HG02870 (cell line): ENCODE measurements around the gene POGLUT2.
A peak's percentile ranks its signal among the peaks of the same experiment; 100 is the strongest.

Source experiments
- ATAC-seq: cut with Tn5 transposase; IDR thresholded peaks from one replicate; pipeline ENCODE4 v1.9.1; 2021; ENCODE audit warnings: mild to moderate bottlenecking, moderate library complexity; ENCODE audit not compliant: unreplicated experiment

POGLUT2 gene

DNA sequence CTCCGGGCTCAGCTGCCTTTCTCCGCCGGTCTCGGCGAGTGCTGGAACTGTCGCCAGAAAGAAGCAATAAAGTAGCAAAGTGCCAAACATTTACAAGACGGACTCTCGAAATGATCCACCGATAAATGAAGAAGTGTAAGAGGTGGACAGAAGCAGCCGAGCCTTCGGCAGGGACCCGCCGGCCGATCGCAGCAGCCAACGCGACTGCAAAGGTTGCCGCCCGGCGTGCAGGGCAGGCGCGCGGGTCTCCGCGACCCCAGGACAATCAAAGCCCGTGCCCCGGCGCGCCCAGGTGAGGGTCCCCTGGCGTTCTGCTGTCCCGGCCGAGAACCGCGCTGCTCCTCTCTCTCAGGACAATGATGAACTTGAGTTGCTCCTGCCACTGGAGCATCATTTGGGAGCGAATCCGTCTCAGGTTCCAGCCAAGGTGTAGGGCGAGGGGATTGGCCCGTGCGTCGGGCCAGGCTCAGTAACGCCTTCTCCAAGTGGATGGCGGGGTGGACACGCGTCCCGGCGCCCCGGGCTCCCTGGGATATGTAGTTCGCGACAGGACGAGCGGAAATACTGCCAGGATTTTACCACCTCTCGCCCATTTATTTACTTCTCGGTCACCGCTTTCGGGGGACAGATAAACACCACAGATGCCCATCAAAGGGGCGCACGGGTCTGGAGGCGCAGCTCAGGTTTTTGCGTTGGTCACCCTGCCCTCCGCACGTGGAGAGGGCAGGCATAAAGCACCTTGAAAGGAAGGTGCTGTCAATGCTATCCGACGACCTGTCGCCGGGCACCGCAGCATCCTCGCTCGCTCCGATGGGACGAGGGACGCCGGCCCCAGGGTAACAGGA, at the start of gene POGLUT2, which contains the start of gene BIVM:
TSS of gene POGLUT2 (minus strand) at position 396 of the 845 bp plus-strand sequence. CDS start at position 90, 306 bp downstream.
TSS of gene BIVM (plus strand) at position 539 of the 845 bp plus-strand sequence. CDS start 8,149 bp downstream, outside the sequence.
- peak; percentile 78 for ATAC-seq

- no peak for ATAC-seq
Observed at GRCh38 chr13:102847272-102848234, 48.8 kb upstream of the POGLUT2 start.

- ATAC-seq, result peak; percentile 32
Observed at GRCh38 chr13:102846261-102847015, 47.7 kb upstream of the POGLUT2 start.

- ATAC-seq, result peak; percentile 83
Observed at GRCh38 chr13:102845630-102846260, 47.0 kb upstream of the POGLUT2 start, which contains the start of gene ERCC5. TSS of gene ERCC5 (plus strand) at chr13:102846032. CDS start at chr13:102846267, 235 bp downstream.

DNA sequence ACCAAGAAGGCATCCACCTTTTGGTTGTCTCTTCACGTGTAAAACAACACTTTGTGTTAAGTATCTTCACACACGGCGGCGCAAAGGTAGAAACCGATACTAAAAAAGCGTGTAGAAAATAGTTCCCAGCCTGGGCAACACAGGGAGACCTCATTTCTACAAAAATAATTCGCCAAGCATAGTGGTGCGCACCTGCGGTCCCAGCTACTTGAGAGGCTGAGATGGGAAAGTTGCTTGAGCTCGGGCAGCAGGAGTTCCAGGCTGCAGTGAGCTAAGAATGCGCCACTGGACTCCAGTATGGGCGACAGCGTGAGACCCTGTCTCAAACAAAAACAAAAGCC, 46.5 kb upstream of the POGLUT2 start:
- peak; percentile 17 for ATAC-seq

- no peak for ATAC-seq
Observed at GRCh38 chr13:102839462-102839861, 40.7 kb upstream of the POGLUT2 start.

GRCh38 chr13:102838982-102839381, 40.2 kb upstream of the POGLUT2 start:
- no peak for ATAC-seq

DNA sequence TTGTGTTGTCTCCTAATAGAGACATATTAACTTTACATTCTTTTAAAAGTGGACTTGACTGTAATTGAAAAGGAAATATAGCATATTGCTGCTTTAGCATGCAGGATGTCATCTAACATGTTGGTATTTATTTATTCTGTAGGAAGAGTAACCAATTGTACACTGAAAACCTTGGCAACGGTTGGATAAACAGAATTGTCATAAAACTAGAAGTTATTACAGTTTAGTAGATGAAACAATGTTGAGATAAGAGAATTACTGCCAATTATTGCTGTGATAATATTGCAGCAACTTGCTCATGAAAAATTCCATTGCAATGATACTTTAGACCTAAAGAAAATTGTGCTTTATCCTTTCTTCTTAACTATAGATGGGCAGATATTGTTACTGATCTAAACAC, 39.5 kb upstream of the POGLUT2 start:
- ATAC-seq, result no peak

DNA sequence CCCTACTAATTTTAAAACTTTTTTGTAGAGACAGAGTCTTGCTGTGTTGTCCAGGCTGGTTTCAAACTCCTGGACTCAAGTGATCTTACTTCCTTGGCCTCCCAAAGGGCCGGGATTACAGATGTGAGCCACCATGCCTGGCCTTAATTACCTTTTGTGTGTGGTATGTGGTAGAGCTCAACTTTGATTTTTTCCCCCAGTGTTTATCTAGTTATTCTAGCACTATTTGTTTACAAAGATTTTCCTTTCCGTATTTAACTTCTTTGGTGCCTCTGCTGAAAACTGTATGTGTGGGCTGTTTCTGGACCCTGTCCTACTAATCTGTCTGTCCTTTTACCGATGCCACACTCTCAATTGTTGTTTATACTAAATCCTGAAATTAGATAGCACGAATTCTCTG, 37.7 kb upstream of the POGLUT2 start:
- ATAC-seq, result no peak

GRCh38 chr13:102830646-102831045, 31.9 kb upstream of the POGLUT2 start:
- ATAC-seq, result no peak

GRCh38 chr13:102825921-102826706, 27.3 kb upstream of the POGLUT2 start:
- ATAC-seq, result no peak

DNA sequence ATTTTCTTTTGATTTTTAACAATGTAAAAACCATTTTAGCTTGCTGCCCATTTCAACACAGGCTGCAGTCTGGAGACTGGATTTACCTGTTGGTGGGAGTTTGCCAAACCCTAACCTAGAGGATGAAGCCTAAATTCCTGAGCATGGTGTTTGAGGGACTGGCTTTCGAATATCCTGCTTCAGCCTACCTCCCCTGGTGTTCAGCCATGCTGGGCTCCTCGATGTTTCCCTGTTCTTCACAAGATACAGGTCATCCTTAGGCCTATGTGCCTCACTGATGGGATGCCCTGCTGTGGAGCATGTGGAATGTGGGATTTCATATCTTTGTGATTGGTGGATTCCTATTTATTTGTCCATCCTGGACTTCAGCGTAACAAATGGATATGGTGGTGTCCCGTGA, 26.6 kb upstream of the POGLUT2 start:
- no peak for ATAC-seq

DNA sequence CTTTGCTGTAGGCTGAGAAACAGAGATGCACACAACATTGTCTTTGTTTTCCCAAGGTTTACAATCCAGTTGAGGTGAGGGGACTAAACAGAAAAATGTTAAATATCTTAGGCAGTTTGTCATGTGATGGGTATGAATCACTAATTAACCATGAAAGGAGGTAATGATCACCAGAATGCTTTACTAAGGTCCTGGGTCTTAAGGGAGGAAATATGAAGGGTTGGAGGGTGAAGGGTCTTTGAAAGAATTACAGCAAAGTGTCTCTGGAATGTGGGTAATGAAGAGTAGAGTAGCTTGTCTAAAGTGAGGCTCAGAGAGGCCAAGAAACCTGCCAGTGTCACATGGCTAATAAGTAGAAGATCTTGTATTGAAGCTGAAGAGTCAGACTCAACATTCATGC, 19.1 kb upstream of the POGLUT2 start:
- no peak for ATAC-seq

DNA sequence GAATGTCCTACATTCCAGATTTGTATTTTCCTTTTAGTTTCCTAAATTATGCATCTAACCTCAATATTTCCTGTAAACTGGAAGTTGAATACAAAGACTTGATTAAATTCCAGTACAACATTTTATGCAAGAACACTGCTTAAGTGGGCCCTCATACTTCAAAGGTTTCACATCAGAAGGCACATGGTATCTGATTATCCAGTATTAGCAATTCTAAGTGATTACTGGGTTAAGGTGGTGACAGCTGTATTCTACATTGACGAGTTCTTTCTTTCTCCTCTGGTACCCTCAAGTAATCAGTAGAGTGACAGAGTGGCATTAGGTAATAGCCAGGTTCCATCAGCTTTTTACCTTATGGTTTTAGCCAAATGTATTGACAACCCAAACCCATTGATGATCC, 18.5 kb upstream of the POGLUT2 start:
- ATAC-seq, result no peak

DNA sequence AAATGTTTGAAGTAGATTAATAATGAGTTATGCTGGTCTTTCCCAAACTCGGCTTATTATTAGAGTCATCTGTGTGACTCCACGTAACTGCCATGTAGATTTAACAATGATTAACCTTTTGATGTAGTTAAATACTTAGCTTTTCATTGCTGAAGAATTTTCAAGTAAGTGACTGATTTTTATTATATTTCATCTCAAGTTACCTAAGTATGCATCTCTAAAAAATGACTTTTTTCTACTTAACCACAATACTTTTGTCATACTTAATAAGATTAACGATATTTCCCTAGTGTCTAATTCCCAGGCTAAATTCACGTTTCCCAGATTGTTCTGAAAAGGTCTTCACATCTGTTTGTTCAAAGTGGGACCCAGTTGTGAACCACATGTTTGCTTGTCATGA, 17.9 kb upstream of the POGLUT2 start:
- no peak for ATAC-seq

DNA sequence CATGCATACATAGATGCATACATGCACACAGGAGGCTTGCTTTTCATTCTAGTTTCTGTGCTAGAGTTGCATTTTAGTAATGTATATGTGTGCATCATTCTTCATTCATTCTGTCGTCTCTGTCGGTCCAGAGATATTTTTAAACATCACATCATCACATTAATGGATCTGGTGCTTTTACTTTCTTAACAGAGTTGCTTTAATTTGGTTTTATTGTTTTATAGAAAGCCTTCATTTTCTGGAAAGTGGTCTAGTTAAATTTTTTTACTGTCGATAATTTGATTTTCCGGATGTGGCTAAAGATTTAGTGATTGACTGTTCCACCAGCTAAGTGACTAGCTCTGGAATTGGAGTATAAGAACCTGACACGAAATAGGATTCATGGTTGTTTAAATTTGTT, 17.0 kb upstream of the POGLUT2 start:
- no peak for ATAC-seq

DNA sequence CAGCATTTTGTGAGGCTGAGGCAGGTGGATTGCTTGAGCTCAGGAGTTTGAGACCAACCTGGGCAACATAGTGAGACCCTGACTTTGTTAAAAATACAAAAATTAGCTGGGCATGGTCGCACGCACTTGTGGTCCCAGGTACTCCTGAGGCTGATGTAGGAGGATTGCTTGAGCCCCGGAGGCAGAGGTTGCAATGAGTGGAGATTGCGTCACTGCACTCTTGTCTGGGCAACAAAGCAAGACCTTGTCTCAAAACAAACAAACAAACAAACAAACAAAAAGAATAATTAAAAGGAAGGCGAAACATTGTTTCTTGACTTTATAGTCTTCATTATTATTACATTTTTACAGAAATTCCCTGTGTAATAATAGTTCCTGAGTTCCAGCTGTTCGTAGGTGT, 16.0 kb upstream of the POGLUT2 start:
- no peak for ATAC-seq

DNA sequence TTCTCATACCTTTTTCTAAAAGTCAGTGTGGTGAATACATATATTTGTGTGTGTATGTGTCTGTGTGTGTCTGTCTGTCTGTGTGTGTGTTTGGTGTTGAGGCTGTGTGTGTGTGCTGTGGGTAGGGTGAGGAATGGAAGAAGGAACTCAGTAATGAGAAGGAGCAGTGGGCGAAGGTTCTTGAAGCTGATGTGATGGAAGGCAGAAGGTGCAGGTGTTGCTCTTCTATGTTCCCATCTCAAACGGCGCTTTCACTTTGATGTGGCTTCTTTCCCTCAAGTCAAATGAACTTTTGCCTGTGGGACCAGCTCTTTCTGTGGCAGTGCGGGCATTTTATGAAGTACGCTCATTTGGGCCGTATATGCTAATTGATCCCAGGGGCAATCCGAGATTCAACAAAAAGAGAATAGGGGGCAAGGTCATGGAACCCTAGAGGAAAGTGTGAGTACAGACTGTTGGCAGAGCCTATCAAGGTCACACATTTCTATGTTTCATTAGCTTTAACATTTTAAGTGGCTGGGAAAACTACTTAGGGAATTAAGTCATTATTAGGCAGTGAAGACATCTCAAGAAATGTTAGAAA, 15.3 kb upstream of the POGLUT2 start:
- peak; percentile 93 for ATAC-seq

DNA sequence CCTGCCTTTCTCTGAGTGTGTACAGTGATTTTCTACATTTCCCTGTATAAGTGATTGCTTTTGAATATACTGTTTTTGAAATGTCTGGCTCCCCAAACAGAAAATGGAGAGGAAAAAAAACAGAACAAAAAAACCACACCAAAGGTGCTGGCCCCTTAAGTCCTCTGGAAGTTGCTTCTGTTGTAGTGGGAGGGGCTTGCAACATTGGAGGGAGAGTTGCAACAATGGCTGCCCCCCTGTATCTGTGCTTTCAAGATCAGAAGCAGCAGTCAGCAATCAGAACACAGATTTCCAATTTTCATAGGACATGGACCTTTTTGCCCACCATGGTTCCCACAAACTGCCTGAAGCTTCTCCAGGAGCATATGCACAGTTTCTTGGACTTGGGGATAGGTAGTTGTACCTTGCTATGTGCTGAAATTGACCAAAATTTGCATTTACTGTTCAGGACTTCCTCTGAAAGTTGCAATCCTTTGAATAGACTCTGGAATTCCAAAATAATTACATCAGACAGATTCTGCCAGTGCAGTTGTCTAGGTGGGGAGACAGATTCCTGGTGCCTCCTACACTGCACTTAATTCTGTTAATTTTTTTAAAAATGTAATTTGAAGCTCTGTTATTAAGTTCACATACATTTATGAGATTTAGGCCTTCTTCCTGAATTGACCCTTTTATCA, 14.0 kb upstream of the POGLUT2 start:
- no peak for ATAC-seq
